ENCODE results near the gene KNL1. TPM values are rescaled to one million over a fixed set of nuclear protein-coding genes. Genes with fewer than 3 reads are reported as not detected.

Gene KNL1
- total RNA-seq, 1 donor from 2014 or later = 7.7 TPM

- H3K27me3 Mint-ChIP-seq = no peaks in the 10 kb centered on the region
- CTCF ChIA-PET = no interaction called here
- H3K27ac Mint-ChIP-seq = no peak overlapping the region
- DNase-seq (no peak), ATAC-seq (ENCODE audit: low read depth) (no peak)
- H3K9me3 Mint-ChIP-seq = no peaks in the 10 kb centered on the region
- TF ChIP-seq CTCF (IDR thresholded peaks at IDR 0.05) = no peak
- POLR2A ChIA-PET = interaction anchor here (0.6 to 0.7 kb wide), 3 partner anchors 12 to 305 kb away, joined by 4 read pairs; partner anchors contain the start of gene CHAC1
- peaks cover 22% of the 10 kb centered on the region for H3K36me3 Mint-ChIP-seq (ENCODE audit: low read depth)
- H3K4me1 Mint-ChIP-seq = peaks cover 25% of the 10 kb centered on the region
- intact Hi-C loops (cut with micrococcal nuclease) = no loop called here
- no peak overlapping the region for H3K4me3 Mint-ChIP-seq
Measured at GRCh38 chr15:40691737-40692136, 97.7 kb downstream of the KNL1 start.

GRCh38 chr15:40693904-40694687, 100.0 kb downstream of the KNL1 start:
- H3K9me3 Mint-ChIP-seq = no peaks in the 10 kb centered on the region
- H3K36me3 Mint-ChIP-seq (ENCODE audit: low read depth) = peaks cover 22% of the 10 kb centered on the region
- ChIA-PET CTCF (interaction anchor here (0.6 to 2.9 kb wide), 6 partner anchors 16 to 204 kb away, joined by 3 to 16 read pairs (median 4); no protein-coding TSS in a partner anchor), POLR2A (interaction anchor here (0.5 to 3.7 kb wide), 34 partner anchors 13 to 1579 kb away, joined by 3 to 49 read pairs (median 6); partner anchors contain the start of genes BAHD1, C15orf62, CCDC32 and CHP1)
- peaks cover 25% of the 10 kb centered on the region for H3K4me1 Mint-ChIP-seq
- H3K4me3 Mint-ChIP-seq = peak overlapping the region; percentile 99
- no peaks in the 10 kb centered on the region for H3K27me3 Mint-ChIP-seq
- intact Hi-C loops (cut with micrococcal nuclease) = loop anchor here (1.0 to 2.0 kb wide), 9 partner anchors 15 to 423 kb away; partner anchors contain the start of genes C15orf62, DNAJC17, INO80 and KNL1
- TF ChIP-seq CTCF (IDR thresholded peaks at IDR 0.05) = no peak
- H3K27ac Mint-ChIP-seq = peak overlapping the region; percentile 98
- no peak for DNase-seq
- ATAC-seq (ENCODE audit: low read depth) = no peak

GRCh38 chr15:40694688-40695468, 100.8 kb downstream of the KNL1 start, which contains the start of gene RAD51:
Gene RAD51, plus strand, starts transcription at chr15:40695174. Its CDS starts 3,585 bp downstream, at chr15:40698759.
- peak within 1 kb of the TSS; percentile 98 for H3K27ac Mint-ChIP-seq
- DNase-seq = peak; percentile 88
- ChIA-PET POLR2A (interaction anchor here (0.5 to 3.7 kb wide), 32 partner anchors 12 to 1578 kb away, joined by 3 to 49 read pairs (median 6); partner anchors contain the start of genes BAHD1, C15orf62, CCDC32 and CHP1), CTCF (interaction anchor here (0.6 to 2.9 kb wide), 5 partner anchors 17 to 203 kb away, joined by 3 to 16 read pairs (median 5); no protein-coding TSS in a partner anchor)
- intact Hi-C loops (cut with micrococcal nuclease) = loop anchor here (1.0 to 2.0 kb wide), 10 partner anchors 16 to 422 kb away; partner anchors contain the start of genes C15orf62, CHAC1, DNAJC17 and INO80
- H3K36me3 Mint-ChIP-seq (ENCODE audit: low read depth) = peaks cover 16% of the 10 kb centered on the region
- ATAC-seq (ENCODE audit: low read depth) = peak; percentile 90
- no peak for TF ChIP-seq CTCF (IDR thresholded peaks at IDR 0.05)
- no peaks in the 10 kb centered on the region for H3K27me3 Mint-ChIP-seq
- no peaks in the 10 kb centered on the region for H3K9me3 Mint-ChIP-seq
- H3K4me1 Mint-ChIP-seq = peaks cover 25% of the 10 kb centered on the region
- H3K4me3 Mint-ChIP-seq = peak within 1 kb of the TSS; percentile 99

GRCh38 chr15:40695469-40695890, 101.4 kb downstream of the KNL1 start:
- intact Hi-C loops (cut with micrococcal nuclease) = loop anchor here (1.0 to 2.0 kb wide), 4 partner anchors 87 to 421 kb away; partner anchors contain the start of genes CHAC1, INO80 and VPS18
- ChIA-PET POLR2A (interaction anchor here (0.6 to 3.7 kb wide), 25 partner anchors 11 to 1578 kb away, joined by 3 to 49 read pairs (median 7); partner anchors contain the start of genes BAHD1, C15orf62, CCDC32 and CHP1), CTCF (interaction anchor here (1.6 to 2.9 kb wide), 3 partner anchors 87 to 176 kb away, joined by 5 to 16 read pairs (median 6); no protein-coding TSS in a partner anchor)
- ATAC-seq (ENCODE audit: low read depth) (peak; percentile 13), DNase-seq (no peak)
- peak overlapping the region; percentile 99 for H3K4me3 Mint-ChIP-seq
- H3K36me3 Mint-ChIP-seq (ENCODE audit: low read depth) = peaks cover 16% of the 10 kb centered on the region
- no peaks in the 10 kb centered on the region for H3K9me3 Mint-ChIP-seq
- TF ChIP-seq CTCF (IDR thresholded peaks at IDR 0.05) = no peak
- H3K27me3 Mint-ChIP-seq = no peaks in the 10 kb centered on the region
- H3K4me1 Mint-ChIP-seq = peaks cover 25% of the 10 kb centered on the region
- H3K27ac Mint-ChIP-seq = peak overlapping the region; percentile 56
